ENCODE data around the gene BMI1.

BMI1 gene

GRCh38 chr10:22366771-22367170 is 45.9 kb downstream of the BMI1 start:
- DNase-seq (ENCODE audit: low read depth, low spot score): no peak

- no peak for DNase-seq (ENCODE audit: low read depth, low spot score)
These were observed 46.6 kb downstream of the BMI1 start for GRCh38 chr10:22367471-22367870.

- no peak for DNase-seq (ENCODE audit: low read depth, low spot score)
These were observed 47.5 kb downstream of the BMI1 start for GRCh38 chr10:22368402-22368801.

- no peak for DNase-seq (ENCODE audit: low read depth, low spot score)
These were observed 48.1 kb downstream of the BMI1 start for GRCh38 chr10:22368981-22369380.

GRCh38 chr10:22369434-22370072 is 48.7 kb downstream of the BMI1 start:
- no peak for DNase-seq (ENCODE audit: low read depth, low spot score)

- DNase-seq (ENCODE audit: low read depth, low spot score): no peak
These were observed 49.4 kb downstream of the BMI1 start for GRCh38 chr10:22370320-22370719.

- no peak for DNase-seq (ENCODE audit: low read depth, low spot score)
These were observed 51.4 kb downstream of the BMI1 start for GRCh38 chr10:22372298-22372697.

GRCh38 chr10:22372917-22373316 is 52.0 kb downstream of the BMI1 start:
- DNase-seq (ENCODE audit: low read depth, low spot score): no peak

- no peak for DNase-seq (ENCODE audit: low read depth, low spot score)
These were observed 53.7 kb downstream of the BMI1 start for GRCh38 chr10:22374489-22375126.

GRCh38 chr10:22379059-22379458 is 58.2 kb downstream of the BMI1 start:
- DNase-seq (ENCODE audit: low read depth, low spot score): no peak

Data from activated CD4-positive, CD25-positive, alpha-beta regulatory T cell treated with anti-CD3 and anti-CD28 coated beads, Interleukin-2, amount 50 U/mL, for 16 hours (primary cell).